Fibroblast of peridontal ligament (primary cell): ENCODE results near the gene SH3RF3.

ENCODE experiments used
- DNase-seq: peaks from one replicate; pipeline ENCODE4 v3.0.0-alpha.2; 2010; ENCODE audit errors: extremely low read depth

SH3RF3 gene

DNA sequence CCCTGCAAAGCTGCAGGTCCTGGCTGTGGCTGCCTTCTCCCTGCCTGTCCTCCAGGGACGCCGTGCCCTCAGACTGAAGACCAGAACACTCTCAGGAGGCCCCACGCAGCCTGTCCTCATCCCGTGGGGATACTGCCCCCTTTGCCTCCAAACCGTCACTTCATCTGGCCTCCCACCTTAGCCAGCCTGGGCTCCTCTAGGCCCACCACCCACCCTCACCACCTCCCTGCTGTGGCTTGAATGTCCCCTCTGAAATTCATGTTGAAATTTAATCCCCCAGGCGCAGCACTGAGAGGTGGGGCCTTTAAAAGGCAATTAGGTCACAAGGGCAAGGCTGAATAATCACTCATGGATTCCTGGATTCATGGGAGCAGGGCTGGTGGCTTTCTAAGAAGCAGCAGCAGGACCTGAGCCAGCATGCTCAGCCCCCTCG is 286.6 kb downstream of the SH3RF3 start:
- no peak for DNase-seq

DNA sequence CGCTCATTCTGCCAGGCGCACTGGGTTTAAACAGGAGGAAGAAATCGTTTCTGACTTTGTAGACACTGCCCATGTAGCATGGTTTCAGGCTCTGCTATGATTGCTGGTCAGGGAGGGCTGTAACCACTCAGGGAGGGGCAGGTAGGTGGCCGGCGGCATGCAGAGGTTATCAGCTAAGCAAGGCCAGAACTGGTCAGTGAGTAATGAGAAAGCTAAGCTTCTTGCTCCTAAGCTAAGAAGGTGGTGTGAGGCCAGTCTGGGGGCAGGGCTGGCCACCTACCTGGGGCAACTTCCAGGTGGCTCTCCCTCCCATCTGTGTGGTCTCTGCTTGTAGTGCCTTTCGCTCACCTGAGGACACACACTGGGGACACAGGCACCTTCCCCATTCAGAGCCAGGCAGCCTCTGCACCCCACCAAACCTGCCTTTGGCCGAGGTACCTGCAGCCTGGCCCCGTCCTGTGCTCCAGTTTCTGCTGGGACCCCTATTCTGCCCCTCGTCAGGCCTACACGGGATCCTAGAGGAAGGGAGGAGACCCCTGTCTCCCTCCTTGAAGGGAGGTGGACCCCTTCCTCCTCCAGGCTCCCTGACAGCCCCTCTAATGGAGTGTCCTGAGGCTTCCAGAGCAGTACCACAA is 288.8 kb downstream of the SH3RF3 start:
- DNase-seq: no peak

DNA sequence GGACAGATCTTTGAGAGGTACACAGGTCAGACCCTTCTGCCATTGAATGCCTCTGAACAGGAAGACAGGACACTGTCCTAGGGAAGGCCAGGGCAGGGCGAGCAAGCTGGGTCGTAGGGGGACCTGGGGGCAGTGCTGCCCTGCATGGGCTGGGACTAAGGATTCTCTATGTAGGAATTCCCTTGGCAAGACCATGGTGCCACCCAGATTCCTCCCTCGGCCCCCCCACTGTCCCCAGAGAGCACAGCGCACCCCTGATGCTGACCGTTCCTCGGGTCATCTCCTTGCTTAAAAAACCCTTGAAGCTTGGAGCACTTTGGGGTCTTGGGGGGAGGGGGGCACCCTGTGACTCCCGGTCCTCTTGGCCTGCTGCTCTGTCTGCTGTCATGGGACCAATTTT is 289.7 kb downstream of the SH3RF3 start:
- DNase-seq: no peak

DNA sequence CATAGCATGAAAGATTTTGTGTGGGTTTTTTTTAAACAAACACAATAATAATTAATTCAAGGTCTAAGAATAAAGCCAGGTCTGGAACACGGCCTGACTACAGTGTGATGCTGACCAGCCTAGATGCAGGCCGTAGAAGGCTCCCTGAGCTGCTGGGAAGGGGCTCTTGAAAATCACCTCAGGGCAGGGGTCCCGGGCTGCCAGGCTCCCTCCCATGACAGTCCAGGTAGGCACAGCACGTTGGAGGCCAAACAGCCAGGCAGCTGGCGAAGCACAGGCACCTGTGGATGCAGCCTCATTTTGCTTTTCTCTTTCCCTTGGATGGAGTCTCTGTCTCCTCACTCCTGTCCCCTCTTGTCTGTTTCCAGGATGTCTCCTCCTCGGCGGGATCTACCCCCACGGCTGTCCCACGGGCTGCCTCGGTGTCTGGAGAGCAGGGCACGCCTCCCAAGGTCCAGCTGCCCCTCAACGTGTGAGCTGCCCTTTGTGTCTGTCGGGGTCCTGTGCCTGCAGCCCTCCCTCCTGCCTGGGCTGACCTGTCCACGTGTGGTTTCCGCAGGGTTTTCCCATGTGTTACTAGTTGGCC is 290.3 kb downstream of the SH3RF3 start:
- no peak for DNase-seq

DNA sequence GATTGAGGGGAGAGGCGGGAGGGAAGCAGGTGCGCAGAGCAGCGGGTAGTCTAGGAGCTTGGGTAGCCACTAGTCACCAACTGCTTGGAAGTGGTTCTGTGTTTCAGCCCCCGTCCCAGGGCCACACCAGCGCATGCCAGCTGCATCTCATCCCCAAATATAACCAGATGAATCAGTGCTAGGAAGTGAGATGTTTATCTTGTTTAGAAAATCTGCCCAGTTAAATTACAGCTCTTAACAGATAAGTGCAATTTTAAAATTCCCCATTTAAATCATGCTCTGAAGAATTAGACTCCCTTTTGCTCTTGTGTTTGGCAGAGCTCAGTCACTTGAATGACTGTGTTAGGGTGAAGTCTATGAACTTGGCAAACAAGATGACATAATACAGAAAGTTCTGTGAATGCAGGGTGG is 291.0 kb downstream of the SH3RF3 start:
- DNase-seq: peak; percentile 48

DNA sequence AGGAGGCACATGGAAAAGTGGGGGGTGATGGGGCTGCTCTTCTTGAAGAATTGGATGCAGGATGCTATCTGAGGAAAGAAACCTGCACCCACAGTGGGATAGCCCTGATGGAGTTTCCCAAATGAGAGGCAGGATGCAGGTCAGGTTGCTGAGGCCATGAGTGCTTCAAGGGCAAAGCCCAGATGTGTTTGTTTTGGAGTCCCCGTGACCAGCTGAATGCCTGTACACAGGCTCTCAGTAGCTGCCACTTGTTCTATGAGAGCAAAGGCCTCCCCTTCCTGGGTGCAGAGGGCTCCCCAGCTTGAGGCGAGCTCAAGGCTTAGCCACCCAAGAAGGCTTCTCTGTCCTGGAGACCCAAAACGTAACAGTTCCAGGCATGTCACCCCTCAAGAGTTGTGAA is 292.1 kb downstream of the SH3RF3 start:
- no peak for DNase-seq

GRCh38 chr2:109421642-109422041 is 292.6 kb downstream of the SH3RF3 start:
- no peak for DNase-seq

GRCh38 chr2:109422071-109422757 is 293.2 kb downstream of the SH3RF3 start:
- DNase-seq: peak; percentile 3

GRCh38 chr2:109422758-109423500 is 293.9 kb downstream of the SH3RF3 start:
- no peak for DNase-seq

GRCh38 chr2:109423556-109424359 is 294.8 kb downstream of the SH3RF3 start:
- no peak for DNase-seq

DNA sequence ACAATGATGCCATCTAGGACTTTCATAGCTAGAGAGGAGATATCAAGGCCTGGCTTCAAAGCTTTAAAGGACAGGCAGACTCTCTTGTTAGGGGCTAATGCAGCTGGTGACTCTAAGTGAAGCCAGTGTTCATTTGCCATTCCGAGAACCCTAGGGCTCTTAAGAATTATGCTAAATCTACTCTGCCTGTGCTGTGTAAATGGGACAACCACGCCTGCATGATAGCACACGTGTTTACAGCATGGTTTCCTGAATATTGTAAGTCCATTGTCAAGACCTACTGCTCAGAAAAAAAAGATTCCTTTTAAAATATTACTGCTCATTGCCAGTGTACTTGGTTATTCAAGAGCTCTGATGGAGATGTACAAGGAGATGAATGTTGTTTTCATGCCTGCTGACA is 296.4 kb downstream of the SH3RF3 start:
- DNase-seq: no peak

DNA sequence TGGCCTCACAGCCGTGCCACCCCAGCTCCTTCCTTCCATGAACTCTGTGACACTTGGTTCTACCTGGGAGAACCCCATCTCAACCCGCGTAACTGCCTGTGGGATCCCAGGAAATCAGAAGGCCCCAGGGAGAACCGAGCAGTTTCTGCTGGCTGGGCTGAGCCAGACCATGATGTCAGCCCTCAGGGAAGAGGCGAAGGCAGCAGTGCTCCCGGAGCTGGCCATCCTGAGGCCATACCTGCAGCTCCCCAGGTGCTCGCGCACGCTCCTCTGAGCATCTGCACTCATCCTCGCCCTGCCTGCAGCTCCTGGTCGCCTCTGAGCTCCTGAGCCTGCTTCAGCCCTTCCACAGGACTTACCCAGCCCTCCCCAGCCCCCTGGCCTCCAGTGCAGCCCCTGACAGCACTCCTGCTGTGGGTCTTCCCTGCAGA is 298.7 kb downstream of the SH3RF3 start:
- no peak for DNase-seq

GRCh38 chr2:109428281-109428680 is 299.3 kb downstream of the SH3RF3 start:
- DNase-seq: no peak

DNA sequence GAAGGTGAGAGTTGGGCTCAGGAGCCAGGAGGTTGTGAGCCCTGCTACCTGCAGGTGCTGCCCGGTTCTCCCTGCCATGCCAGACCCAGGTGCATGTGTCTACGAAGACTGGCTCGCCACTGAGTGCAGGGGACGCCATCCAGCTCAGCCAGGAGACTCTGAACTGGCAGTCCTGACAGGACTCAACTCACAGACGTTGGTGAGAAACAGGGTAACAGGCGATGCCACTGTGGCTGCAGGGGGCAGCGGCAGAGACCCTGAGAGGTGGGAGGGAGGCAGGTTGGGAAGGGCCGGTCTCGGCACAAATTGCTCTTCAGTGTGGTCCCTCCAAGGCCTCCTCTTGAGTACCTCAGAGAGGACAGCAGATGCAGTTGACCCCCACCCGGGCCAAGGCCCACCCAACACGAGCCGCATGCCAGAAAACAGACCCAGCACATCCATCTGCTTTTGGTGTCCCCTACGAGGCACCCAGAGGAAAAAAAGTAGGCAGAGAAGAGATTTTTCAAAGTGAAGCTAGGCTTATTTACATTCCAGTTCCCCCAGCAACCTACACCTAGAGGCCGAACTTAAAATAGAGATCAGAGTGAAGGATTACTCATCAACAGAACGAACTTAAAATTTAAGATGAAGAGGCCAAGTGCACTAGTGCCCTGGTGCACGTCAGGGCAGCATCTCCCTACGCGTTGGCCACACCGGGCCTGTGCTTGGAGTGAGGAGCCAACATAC is 300.0 kb downstream of the SH3RF3 start:
- no peak for DNase-seq

DNA sequence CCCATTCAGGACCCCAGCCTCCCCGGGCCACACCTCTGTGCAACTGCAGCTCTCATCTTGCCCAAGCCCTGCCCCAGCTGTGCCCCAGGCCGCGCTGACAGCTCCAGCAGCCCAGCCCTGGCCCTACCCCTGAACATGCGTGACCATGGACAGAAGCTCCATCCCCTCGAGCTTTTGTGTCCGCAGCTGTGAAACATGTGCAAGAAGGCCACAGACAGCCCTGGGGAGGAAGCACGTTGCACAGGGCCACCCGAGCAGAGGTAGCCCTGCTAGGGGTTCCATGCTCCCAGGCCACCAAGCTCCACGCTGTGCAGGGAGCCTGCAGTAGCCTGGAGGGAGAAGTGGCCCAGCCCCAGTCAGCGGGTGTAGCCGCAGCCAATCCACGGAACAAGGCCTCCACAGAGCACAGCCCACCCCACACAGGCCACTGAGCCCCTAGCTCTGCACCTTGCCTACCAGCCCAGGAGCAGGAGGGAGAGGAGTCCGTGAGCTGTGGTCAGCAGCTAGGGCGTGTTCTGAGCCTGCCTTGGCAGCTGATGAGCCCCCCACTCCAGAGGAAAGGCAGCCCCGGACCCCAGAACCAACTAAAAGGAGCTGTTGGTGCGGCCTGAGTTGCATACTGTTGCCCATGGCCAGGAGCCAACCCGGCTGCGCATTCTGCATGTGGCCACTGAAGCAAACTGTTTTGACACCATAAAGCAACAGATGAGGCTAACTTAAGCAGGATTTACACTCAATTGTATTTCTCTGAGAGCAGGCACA is 300.7 kb downstream of the SH3RF3 start:
- DNase-seq: no peak

GRCh38 chr2:109430329-109430636 is 301.3 kb downstream of the SH3RF3 start:
- DNase-seq: no peak

GRCh38 chr2:109432421-109432820 is 303.4 kb downstream of the SH3RF3 start:
- DNase-seq: no peak

GRCh38 chr2:109433486-109433885 is 304.5 kb downstream of the SH3RF3 start:
- DNase-seq: no peak

GRCh38 chr2:109433926-109434325 is 304.9 kb downstream of the SH3RF3 start:
- no peak for DNase-seq

- no peak for DNase-seq
Measured at GRCh38 chr2:109434351-109434750, 305.3 kb downstream of the SH3RF3 start.
